Upper lobe of left lung (tissue), 6 donors: ENCODE measurements around the gene OR4D5. TPM values are rescaled to one million over a fixed set of nuclear protein-coding genes. Genes with fewer than 3 reads are reported as not detected.

Experiments used
- ATAC-seq, 2 donors: fragments of 200-7000 bp; cut with Tn5 transposase; one replicate each; pipeline ENCODE4 v1.9.1; 2022; ENCODE audit warnings: mild to moderate bottlenecking in 2 of 2, moderate library complexity in 2 of 2; ENCODE audit not compliant: low FRiP score in 2 of 2
- DNase-seq, 2 donors: peaks; one replicate each; pipeline ENCODE4 v3.0.0-alpha.2; 2019 to 2020
- H3K27ac ChIP-seq, 4 donors: fragments of 200-600 bp; sonication (generic); one replicate each; pipeline ENCODE4 v1.5.1; 2016 to 2019
- H3K27me3 ChIP-seq, 4 donors: fragments of 200-600 bp; sonication (generic); one replicate each; pipeline ENCODE4 v1.5.1; 2017 to 2019
- H3K36me3 ChIP-seq, 4 donors: fragments of 200-600 bp; sonication (generic); one replicate each; pipeline ENCODE4 v1.5.1; 2016 to 2019
- H3K4me1 ChIP-seq, 4 donors: fragments of 200-600 bp; sonication (generic); one replicate each; pipeline ENCODE4 v1.5.1; 2018 to 2019
- H3K4me3 ChIP-seq, 4 donors: fragments of 200-600 bp; sonication (generic); one replicate each; pipeline ENCODE4 v1.5.1; 2017 to 2019; ENCODE audit warnings: mild to moderate bottlenecking in 2 of 4, moderate library complexity in 1 of 4
- H3K9me3 ChIP-seq, 4 donors: fragments of 200-600 bp; sonication (generic); one replicate each; pipeline ENCODE4 v1.5.1; 2018 to 2019
- EP300 ChIP-seq, 4 donors: sonication (generic); formaldehyde crosslinking; IDR thresholded peaks; one replicate each; pipeline ENCODE4 v1.5.1; 2017; ENCODE audit warnings: antibody characterized with exemption in 4 of 4, control low read depth in 2 of 4
- POLR2A ChIP-seq, 4 donors: fragments of 450-650 bp; IDR thresholded peaks; one replicate each; pipeline ENCODE4 v1.5.1; 2016 to 2017; ENCODE audit warnings: antibody characterized with exemption in 4 of 4, mild to moderate bottlenecking in 2 of 4
- POLR2AphosphoS5 ChIP-seq, 2 donors: sonication (generic); formaldehyde crosslinking; IDR thresholded peaks; one replicate each; pipeline ENCODE4 v1.5.1; 2017; ENCODE audit warnings: antibody characterized with exemption in 2 of 2
- WGBS, 2 donors: methylation state at CpG; one replicate each; pipeline ENCODE4 v1.1.5; 2017 to 2018; 5-methylcytosine and 5-hydroxymethylcytosine counted together
- total RNA-seq, 6 donors: library from RNA; depleted of rRNA in 4 of 6; stranded (reverse); fragments of >200 nt in 4 of 6; gene quantifications; one replicate each; pipeline versions ENCODE4 v1.1.0 to v1.2.1, GENCODE V29; 2016 to 2021
- TF ChIP-seq, protein P1 (sequence below), 6 experiments: fragments of 450-650 bp in 4 of 6; fragments of 200-600 bp in 2 of 6; sonication (generic) in 2 of 6; IDR thresholded peaks; one replicate each; pipeline ENCODE4 v1.5.1; 2016 to 2019; ENCODE audit warnings: antibody characterized with exemption in 6 of 6
- donor health status: DM: no; HTN: no; CAD: no; lungs with moderate emphysema.
- donor health status: DM: no; HTN: yes; CAD: no; lungs with severe emphysema.

OR4D5 gene
- total RNA-seq: not detected

GRCh38 chr11:123939317-123939716, at the start of gene OR4D5:
OR4D5 (plus strand) TSS chr11:123939617; CDS start chr11:123939617, 0 bp downstream.
- DNase-seq: no peak
- Histone ChIP-seq H3K27ac (no peak within 1 kb of the TSS), H3K9me3 (no peaks in the 10 kb centered on the region), H3K27me3 (no peaks in the 10 kb centered on the region), H3K4me1 (no peaks in the 10 kb centered on the region), H3K36me3 (no peaks in the 10 kb centered on the region), H3K4me3 (no peak within 1 kb of the TSS)
- no peak for TF ChIP-seq POLR2AphosphoS5 (IDR thresholded peaks at IDR 0.05)
- TF ChIP-seq POLR2A (IDR thresholded peaks at IDR 0.05): no peak
- TF ChIP-seq, protein P1, sequence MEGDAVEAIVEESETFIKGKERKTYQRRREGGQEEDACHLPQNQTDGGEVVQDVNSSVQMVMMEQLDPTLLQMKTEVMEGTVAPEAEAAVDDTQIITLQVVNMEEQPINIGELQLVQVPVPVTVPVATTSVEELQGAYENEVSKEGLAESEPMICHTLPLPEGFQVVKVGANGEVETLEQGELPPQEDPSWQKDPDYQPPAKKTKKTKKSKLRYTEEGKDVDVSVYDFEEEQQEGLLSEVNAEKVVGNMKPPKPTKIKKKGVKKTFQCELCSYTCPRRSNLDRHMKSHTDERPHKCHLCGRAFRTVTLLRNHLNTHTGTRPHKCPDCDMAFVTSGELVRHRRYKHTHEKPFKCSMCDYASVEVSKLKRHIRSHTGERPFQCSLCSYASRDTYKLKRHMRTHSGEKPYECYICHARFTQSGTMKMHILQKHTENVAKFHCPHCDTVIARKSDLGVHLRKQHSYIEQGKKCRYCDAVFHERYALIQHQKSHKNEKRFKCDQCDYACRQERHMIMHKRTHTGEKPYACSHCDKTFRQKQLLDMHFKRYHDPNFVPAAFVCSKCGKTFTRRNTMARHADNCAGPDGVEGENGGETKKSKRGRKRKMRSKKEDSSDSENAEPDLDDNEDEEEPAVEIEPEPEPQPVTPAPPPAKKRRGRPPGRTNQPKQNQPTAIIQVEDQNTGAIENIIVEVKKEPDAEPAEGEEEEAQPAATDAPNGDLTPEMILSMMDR (IDR thresholded peaks at IDR 0.05): no peak
- TF ChIP-seq EP300 (IDR thresholded peaks at IDR 0.05): no peak
- 86 to 88% methylated on average over 1 of the region's 1 CpG for WGBS, 2 donors
- ATAC-seq: no peak

DNA sequence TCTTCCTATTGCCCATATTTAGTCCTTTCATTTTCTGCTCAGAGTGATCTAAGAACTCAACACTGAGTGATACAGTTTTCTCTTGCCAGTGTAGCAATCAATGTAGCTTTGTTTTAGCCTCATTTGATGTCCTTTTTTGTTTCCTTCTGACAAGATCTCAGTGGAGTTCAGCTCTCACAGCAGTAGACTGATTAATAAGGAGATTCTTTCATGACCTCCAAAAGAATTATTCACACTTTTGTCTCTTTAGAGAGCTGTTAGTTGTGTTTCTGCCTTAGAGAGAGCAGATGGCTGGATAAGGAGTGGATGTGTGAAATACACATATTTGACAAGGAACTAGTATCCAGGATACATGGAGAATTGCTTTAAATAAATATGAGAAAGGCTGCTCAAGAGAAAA, 47.4 kb upstream of the OR4D5 start:
- no peak for DNase-seq
- no peak for TF ChIP-seq POLR2AphosphoS5 (IDR thresholded peaks at IDR 0.05)
- no peak for TF ChIP-seq POLR2A (IDR thresholded peaks at IDR 0.05)
- TF ChIP-seq, protein P1 (IDR thresholded peaks at IDR 0.05): no peak
- no peak for TF ChIP-seq EP300 (IDR thresholded peaks at IDR 0.05)
- no peak for ATAC-seq
- no peaks in the 10 kb centered on the region for H3K9me3 ChIP-seq
- H3K27me3 ChIP-seq: no peaks in the 10 kb centered on the region
- no peak overlapping the region for H3K27ac ChIP-seq
- H3K4me1 ChIP-seq: no peaks in the 10 kb centered on the region
- H3K4me3 ChIP-seq: no peak overlapping the region
- no peaks in the 10 kb centered on the region for H3K36me3 ChIP-seq

GRCh38 chr11:123899792-123900191, 39.6 kb upstream of the OR4D5 start:
- WGBS, 2 donors: 67 to 71% methylated on average over 3 of the region's 3 CpGs
- H3K36me3 ChIP-seq: no peaks in the 10 kb centered on the region
- DNase-seq (no peak), ATAC-seq (no peak)
- H3K4me3 ChIP-seq: no peak overlapping the region
- H3K9me3 ChIP-seq: no peaks in the 10 kb centered on the region
- H3K27ac ChIP-seq: no peak overlapping the region
- no peaks in the 10 kb centered on the region for H3K4me1 ChIP-seq
- TF ChIP-seq EP300 (IDR thresholded peaks at IDR 0.05): no peak
- TF ChIP-seq POLR2A (IDR thresholded peaks at IDR 0.05): no peak
- no peak for TF ChIP-seq POLR2AphosphoS5 (IDR thresholded peaks at IDR 0.05)
- TF ChIP-seq, protein P1 (IDR thresholded peaks at IDR 0.05): no peak
- H3K27me3 ChIP-seq: no peaks in the 10 kb centered on the region

DNA sequence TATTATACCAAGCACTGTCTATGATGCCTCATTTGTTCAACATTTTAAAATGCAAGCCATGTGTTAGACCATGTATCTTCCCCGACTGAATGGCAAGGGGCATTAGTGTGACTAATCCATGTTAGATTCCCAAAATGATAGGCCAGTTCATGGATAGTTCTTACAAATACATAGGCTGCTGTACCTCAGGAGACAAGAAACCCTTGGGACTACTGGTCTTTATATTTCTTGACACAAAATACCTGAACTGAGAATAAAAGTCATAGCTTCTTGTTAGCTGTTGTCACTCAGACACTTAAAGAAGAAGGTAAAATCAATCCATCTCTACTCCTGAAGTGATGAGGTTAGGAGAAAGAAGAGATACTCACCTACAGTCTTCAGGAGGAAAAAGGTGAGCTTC, 37.5 kb upstream of the OR4D5 start, which contains the start of gene OR8D4:
TSS of gene OR8D4 (plus strand) at position 301 of the 400 bp plus-strand sequence. CDS start 4,265 bp downstream, outside the sequence.
- TF ChIP-seq, protein P1 (IDR thresholded peaks at IDR 0.05): no peak
- TF ChIP-seq POLR2AphosphoS5 (IDR thresholded peaks at IDR 0.05): no peak
- no peak for TF ChIP-seq EP300 (IDR thresholded peaks at IDR 0.05)
- TF ChIP-seq POLR2A (IDR thresholded peaks at IDR 0.05): no peak
- 73 to 95% methylated on average over 1 of the region's 1 CpG for WGBS, 2 donors
- no peak for DNase-seq
- Histone ChIP-seq H3K36me3 (no peaks in the 10 kb centered on the region), H3K27me3 (no peaks in the 10 kb centered on the region), H3K9me3 (no peaks in the 10 kb centered on the region), H3K4me3 (no peak within 1 kb of the TSS), H3K4me1 (no peaks in the 10 kb centered on the region), H3K27ac (no peak within 1 kb of the TSS)
- no peak for ATAC-seq

DNA sequence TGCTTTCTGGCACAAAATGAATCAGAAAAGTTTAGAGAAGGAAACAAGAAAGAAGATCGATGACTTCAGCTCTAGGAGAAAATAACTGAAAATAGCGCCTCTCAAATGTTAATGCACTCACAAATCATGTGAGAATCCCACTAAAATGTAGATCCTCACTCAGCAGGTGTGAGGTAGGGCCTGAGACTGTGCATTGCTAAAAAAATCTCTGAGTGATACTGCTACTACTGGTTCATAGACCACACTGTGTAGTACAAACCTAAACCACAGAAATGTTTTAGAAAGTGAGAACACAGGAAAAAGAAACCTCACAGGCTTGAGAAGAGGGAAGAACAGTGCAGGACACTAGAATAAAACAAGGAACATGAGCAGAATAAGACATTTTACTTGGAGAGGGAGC, 35.5 kb upstream of the OR4D5 start:
- H3K4me1 ChIP-seq: no peaks in the 10 kb centered on the region
- WGBS, 2 donors: 75 to 78% methylated on average over 2 of the region's 2 CpGs
- TF ChIP-seq POLR2AphosphoS5 (IDR thresholded peaks at IDR 0.05) (no peak), EP300 (IDR thresholded peaks at IDR 0.05) (no peak), POLR2A (IDR thresholded peaks at IDR 0.05) (no peak)
- TF ChIP-seq, protein P1 (IDR thresholded peaks at IDR 0.05): no peak
- DNase-seq (no peak), ATAC-seq (no peak)
- no peaks in the 10 kb centered on the region for H3K36me3 ChIP-seq
- no peak overlapping the region for H3K27ac ChIP-seq
- no peaks in the 10 kb centered on the region for H3K27me3 ChIP-seq
- H3K4me3 ChIP-seq: no peak overlapping the region
- H3K9me3 ChIP-seq: no peaks in the 10 kb centered on the region
